GM12878 (cell line): ENCODE data around the gene OPRD1. TPM values are rescaled to one million over a fixed set of nuclear protein-coding genes. Genes with fewer than 3 reads are reported as not detected.

Experiments
- ATAC-seq: fragments of 200-7000 bp; cut with Tn5 transposase; 3 replicates; pipeline ENCODE4 v1.9.1; 2020; ENCODE audit warnings: mild to moderate bottlenecking, moderate library complexity
- BruUV-seq: library from RNA; stranded (reverse); fragments of 400-500 nt; replicated peaks from 2 replicates; lab custom pipeline; 2021; lab: Mats Ljungman, UMichigan
- CTCF ChIA-PET: fragments of 300-600 bp; sonication (Branson Sonifier 250); formaldehyde crosslinking; extraction: SDS; loops from one replicate; lab custom pipeline; 2021; ENCODE audit warnings: inconsistent platforms; lab: Yijun Ruan, JAX
- POLR2A ChIA-PET: fragments of 350-600 bp; formaldehyde crosslinking; extraction: SDS; loops from one replicate; lab custom pipeline; 2021; ENCODE audit warnings: inconsistent platforms; lab: Charles Lee
- RAD21 ChIA-PET: fragments of 300-600 bp; sonication (Branson Sonifier 250); formaldehyde crosslinking; loops from one replicate; lab custom pipeline; 2023; ENCODE audit warnings: antibody characterized with exemption; ENCODE audit not compliant: unreplicated experiment; lab: Charles Lee
- SMC1A ChIA-PET: fragments of 300-600 bp; sonication (Branson Sonifier 250); formaldehyde crosslinking; loops from one replicate; lab custom pipeline; 2023; ENCODE audit not compliant: unreplicated experiment, uncharacterized antibody; lab: Charles Lee
- DNase-seq: peaks from one replicate; pipeline ENCODE4 v3.0.0-alpha.2; 2011; ENCODE audit warnings: low read depth, low spot score
- FAIRE-seq: peaks from 3 replicates; lab custom pipeline; 2011; peaks lifted over from hg19 to GRCh38; lab: Jason Lieb, UNC
- H2AFZ ChIP-seq: 2 replicates; pipeline ENCODE4 v1.6.0; 2011; ENCODE audit warnings: low read depth, low read length, control low read depth; ENCODE audit not compliant: control insufficient read depth
- H3K27ac ChIP-seq: 2 replicates; pipeline ENCODE4 v1.5.1; 2011; ENCODE audit warnings: control low read depth; ENCODE audit not compliant: control insufficient read depth, insufficient read depth
- H3K27me3 ChIP-seq, 2 experiments: replicated peaks in 1 of 2; 2 replicates each; pipeline versions ENCODE4 v1.6.0 to v1.6.1; 2011; ENCODE audit warnings: low read length in 1 of 2; ENCODE audit not compliant: control insufficient read depth in 2 of 2, insufficient read depth in 2 of 2
- H3K36me3 ChIP-seq, 2 experiments: 2 replicates each; pipeline ENCODE4 v1.5.1; 2011; ENCODE audit warnings: low read length in 1 of 2; ENCODE audit not compliant: control insufficient read depth in 2 of 2, insufficient read depth in 2 of 2
- H3K4me1 ChIP-seq: 2 replicates; pipeline ENCODE4 v1.6.1; 2011; ENCODE audit warnings: mild to moderate bottlenecking, low read length, moderate library complexity, mixed read lengths; ENCODE audit not compliant: control insufficient read depth, insufficient read depth
- H3K4me2 ChIP-seq: 2 replicates; pipeline ENCODE4 v1.6.0; 2011; ENCODE audit warnings: control low read depth; ENCODE audit not compliant: control insufficient read depth, insufficient read depth
- H3K4me3 ChIP-seq: fragments of 200-600 bp; sonication (generic); 2 replicates; pipeline ENCODE4 v1.5.1; 2016
- H3K79me2 ChIP-seq: 2 replicates; pipeline ENCODE4 v1.6.0; 2011; ENCODE audit warnings: low read length; ENCODE audit not compliant: control insufficient read depth, insufficient read depth
- H3K9ac ChIP-seq: 2 replicates; pipeline ENCODE4 v1.8.0; 2011; ENCODE audit warnings: low read length, control low read depth, mixed read lengths; ENCODE audit not compliant: control insufficient read depth, insufficient read depth
- H3K9me3 ChIP-seq: replicated peaks from 3 replicates; pipeline ENCODE4 v1.5.1; 2011; ENCODE audit warnings: mild to moderate bottlenecking, low read length; ENCODE audit not compliant: control insufficient read depth, insufficient read depth
- H4K20me1 ChIP-seq: 2 replicates; pipeline ENCODE4 v1.6.0; 2011; ENCODE audit not compliant: control insufficient read depth, insufficient read depth
- BCLAF1 ChIP-seq: fragments of 450-650 bp; IDR thresholded peaks from 2 replicates; pipeline ENCODE4 v1.6.1; 2017; ENCODE audit warnings: antibody characterized with exemption, mild to moderate bottlenecking, moderate library complexity
- BHLHE40 ChIP-seq, 2 experiments: fragments of 450-650 bp in 1 of 2; IDR thresholded peaks; 2 replicates each; pipeline ENCODE4 v1.6.1; 2011 to 2017; ENCODE audit warnings: low read depth in 2 of 2, borderline replicate concordance in 1 of 2, improper control_type of control experiment in 1 of 2, low read length in 1 of 2, mild to moderate bottlenecking in 1 of 2
- BRCA1 ChIP-seq: IDR thresholded peaks from 2 replicates; pipeline ENCODE4 v1.6.1; 2011; ENCODE audit warnings: low read depth, low read length, improper control_type of control experiment
- FOS ChIP-seq: IDR thresholded peaks from 3 replicates; pipeline ENCODE4 v1.6.1; 2011; ENCODE audit warnings: borderline replicate concordance; ENCODE audit not compliant: insufficient read length; ENCODE audit errors: extremely low read depth
- HDAC6 ChIP-seq: fragments of 200-600 bp; sonication (generic); IDR thresholded peaks from one replicate; pipeline ENCODE4 v1.8.0; 2017; ENCODE audit warnings: antibody characterized with exemption; ENCODE audit not compliant: unreplicated experiment
- HSF1 ChIP-seq: fragments of 150-350 bp; IDR thresholded peaks from 2 replicates; pipeline ENCODE4 v1.6.1; 2014; ENCODE audit warnings: mild to moderate bottlenecking, low read depth, low read length
- NBN ChIP-seq: fragments of 450-650 bp; IDR thresholded peaks from 2 replicates; pipeline ENCODE4 v1.6.1; 2016
- NR2C2 ChIP-seq: IDR thresholded peaks from 2 replicates; pipeline ENCODE4 v1.6.1; 2011; ENCODE audit warnings: borderline replicate concordance, low read depth; ENCODE audit not compliant: control insufficient read depth, insufficient read length
- NRF1 ChIP-seq: conservative IDR thresholded peaks from 2 replicates; pipeline ENCODE4 v1.6.1; 2011; ENCODE audit warnings: mild to moderate bottlenecking, low read depth, low read length, improper control_type of control experiment
- SREBF1 ChIP-seq: IDR thresholded peaks from 2 replicates; pipeline ENCODE4 v1.6.1; 2012; ENCODE audit warnings: mild to moderate bottlenecking, low read length
- TBL1XR1 ChIP-seq: IDR thresholded peaks from 2 replicates; pipeline ENCODE4 v1.6.1; 2012; ENCODE audit warnings: low read depth, low read length, improper control_type of control experiment
- TCF12 ChIP-seq: IDR thresholded peaks from 2 replicates; pipeline ENCODE4 v1.6.1; 2011; ENCODE audit warnings: low read depth, mild to moderate bottlenecking, low read length
- YBX1 ChIP-seq: fragments of 450-650 bp; IDR thresholded peaks from 2 replicates; pipeline ENCODE4 v1.6.1; 2016; ENCODE audit warnings: antibody characterized with exemption
- ZNF24 ChIP-seq: fragments of 450-650 bp; IDR thresholded peaks from 2 replicates; pipeline ENCODE4 v1.6.1; 2017; ENCODE audit warnings: antibody characterized with exemption, mild to moderate bottlenecking
- WGBS: methylation state at CpG from one replicate; pipeline ENCODE4 v1.1.6; 2016; ENCODE audit warnings: low lambda C conversion rate; ENCODE audit not compliant: insufficient replicate concordance, insufficient coverage; ENCODE audit errors: missing lambda C conversion rate; 5-methylcytosine and 5-hydroxymethylcytosine counted together
- in situ Hi-C: fragments of 300-500 bp; cut with MboI; formaldehyde crosslinking; loops from 9 replicates; pipeline ENCODE4 v1.14.3; 2018; ENCODE audit warnings: mixed read lengths
- intact Hi-C: fragments of 100-400 bp; cut with micrococcal nuclease; formaldehyde crosslinking; loops from one replicate; pipeline ENCODE4 v1.14.2; 2022; ENCODE audit not compliant: unreplicated experiment
- polyA plus RNA-seq, 11 experiments: library from polyadenylated mRNA; depleted of rRNA in 4 of 11; unstranded in 6 of 11; stranded (reverse) in 5 of 11; fragments of >200 nt; fragmentation: Nextera tagmentation in 4 of 11; fragmentation: Illumina TruSeq in 1 of 11; extraction: Ambion mirVana in 4 of 11; extraction: Trizol in 1 of 11; gene quantifications; 1 replicate in 1 of 11; 2 replicates in 10 of 11; pipeline versions ENCODE4 v1.2.1 to v1.2.3, GENCODE V29; 2011 to 2016; ENCODE audit warnings: inconsistent platforms in 2 of 11, missing spikeins in 2 of 11, low read depth in 1 of 11
- total RNA-seq, 4 experiments: library from RNA; depleted of rRNA in 3 of 4; stranded (reverse); fragments of >200 nt in 3 of 4; fragmentation: Illumina TruSeq in 1 of 4; extraction: Trizol in 1 of 4; gene quantifications; 2 replicates each; pipeline versions ENCODE4 v1.2.1 to v1.2.3, GENCODE V29; 2013 to 2021
- TF ChIP-seq, protein P1 (sequence below): IDR thresholded peaks from 2 replicates; pipeline ENCODE4 v1.6.1; 2011; ENCODE audit warnings: borderline replicate concordance, low read depth, mild to moderate bottlenecking, moderate library complexity, mixed read lengths, low read length; ENCODE audit not compliant: insufficient read depth; ENCODE audit errors: extremely low read length

The OPRD1 gene
- total and polyA plus RNA-seq, 10 of the 15 experiments (the other 5 are each of a cell fraction or from before 2014, with no cell fraction given), result 0.02 TPM; not detected in 8

DNA sequence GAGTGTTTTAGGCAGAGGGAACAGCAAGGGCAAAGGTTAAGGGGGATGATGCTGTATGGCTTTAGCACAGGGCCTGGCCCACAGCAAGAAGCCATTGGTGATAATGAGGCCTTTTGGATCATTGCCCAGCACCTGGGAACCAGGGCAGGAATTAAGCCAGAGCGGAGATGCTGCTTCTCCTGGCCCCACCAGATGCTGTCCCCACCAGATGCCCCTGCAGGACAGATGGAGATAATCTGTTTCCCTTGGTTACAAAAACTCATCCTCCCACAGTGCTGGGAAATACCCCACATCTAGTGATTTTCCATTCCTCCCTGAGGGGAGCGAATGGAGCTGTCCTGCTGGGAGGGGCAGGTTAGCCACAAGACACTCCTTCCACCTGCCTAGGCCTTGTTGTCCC is 18.8 kb downstream of the OPRD1 start (continued):
- TF ChIP-seq HSF1 (no peak), NRF1 (no peak), ZNF24 (no peak), BCLAF1 (no peak), TCF12 (no peak), BRCA1 (no peak)
- TF ChIP-seq, protein P1, sequence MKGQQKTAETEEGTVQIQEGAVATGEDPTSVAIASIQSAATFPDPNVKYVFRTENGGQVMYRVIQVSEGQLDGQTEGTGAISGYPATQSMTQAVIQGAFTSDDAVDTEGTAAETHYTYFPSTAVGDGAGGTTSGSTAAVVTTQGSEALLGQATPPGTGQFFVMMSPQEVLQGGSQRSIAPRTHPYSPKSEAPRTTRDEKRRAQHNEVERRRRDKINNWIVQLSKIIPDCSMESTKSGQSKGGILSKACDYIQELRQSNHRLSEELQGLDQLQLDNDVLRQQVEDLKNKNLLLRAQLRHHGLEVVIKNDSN, result no peak

- no peak overlapping the region for H3K27ac ChIP-seq
- TF ChIP-seq HDAC6 (no peak), SREBF1 (no peak), NR2C2 (no peak), BHLHE40 (IDR thresholded peaks at IDR 0.05; ENCODE audit: borderline replicate concordance in 1 of 2, low read depth in 2 of 2, low read length in 1 of 2) (no peak), YBX1 (no peak), FOS (no peak), TBL1XR1 (no peak), NBN (no peak)
- H3K4me3 ChIP-seq, result no peak overlapping the region
- CTCF ChIA-PET, result interaction anchor here (0.6 kb wide), 1 partner anchor 173 kb away, joined by 3 read pairs; no protein-coding TSS in a partner anchor
- POLR2A ChIA-PET, result no interaction called here
- H3K9ac ChIP-seq, result no peak overlapping the region
- no peaks in the 10 kb centered on the region for H3K79me2 ChIP-seq
- RAD21 ChIA-PET, result no interaction called here
- DNase-seq (no peak), ATAC-seq (no peak), FAIRE-seq (no peak)
- BruUV-seq, result no TSS peak
- H3K36me3 ChIP-seq, result no peaks in the 10 kb centered on the region
- H3K4me2 ChIP-seq, result no peak overlapping the region
- H2AFZ ChIP-seq, result no peak overlapping the region
- WGBS, result 6% methylated on average over 4 of the region's 4 CpGs
- in situ Hi-C loops (no loop called here), intact Hi-C loops (no loop called here)
- H3K4me1 ChIP-seq, result no peaks in the 10 kb centered on the region
- H4K20me1 ChIP-seq, result no peaks in the 10 kb centered on the region
- no peaks in the 10 kb centered on the region for H3K9me3 ChIP-seq
- H3K27me3 ChIP-seq, result no peaks in the 10 kb centered on the region
- SMC1A ChIA-PET, result no interaction called here
Observed at GRCh38 chr1:28832966-28833365, 21.0 kb downstream of the OPRD1 start.
